Neural cell (in vitro differentiated cells): ENCODE data around the gene NTN3.

Experiments
- CTCF ChIP-seq: fragments of 450-650 bp; IDR thresholded peaks from 2 replicates; pipeline ENCODE4 v1.5.1; 2014; ENCODE audit warnings: antibody characterized with exemption, mild to moderate bottlenecking, moderate library complexity; ENCODE audit not compliant: poor library complexity, severe bottlenecking
- EP300 ChIP-seq: fragments of 450-650 bp; conservative IDR thresholded peaks from 2 replicates; pipeline ENCODE4 v1.6.1; 2014; ENCODE audit warnings: antibody characterized with exemption, mild to moderate bottlenecking, moderate library complexity; ENCODE audit not compliant: poor library complexity, severe bottlenecking
- EZH2 ChIP-seq: fragments of 200-600, 300-800 bp; shearing (Covaris generic), sonication (generic); IDR thresholded peaks from 2 replicates; pipeline ENCODE4 v1.6.1; 2014; ENCODE audit warnings: antibody characterized with exemption, low read length, borderline replicate concordance, mild to moderate bottlenecking; ENCODE audit not compliant: insufficient read depth, poor library complexity, severe bottlenecking
- MXI1 ChIP-seq: fragments of 450-650 bp; conservative IDR thresholded peaks from 2 replicates; pipeline ENCODE4 v1.6.1; 2014; ENCODE audit warnings: antibody characterized with exemption, mild to moderate bottlenecking; ENCODE audit not compliant: poor library complexity, severe bottlenecking
- POLR2AphosphoS5 ChIP-seq: IDR thresholded peaks from 2 replicates; pipeline ENCODE4 v1.6.1; 2012
- RAD21 ChIP-seq: fragments of 450-650 bp; conservative IDR thresholded peaks from 2 replicates; pipeline ENCODE4 v1.6.1; 2014; ENCODE audit warnings: antibody characterized with exemption, mild to moderate bottlenecking, moderate library complexity
- REST ChIP-seq: IDR thresholded peaks from 2 replicates; pipeline ENCODE4 v1.6.1; 2012; ENCODE audit warnings: borderline replicate concordance
- SMC3 ChIP-seq: fragments of 450-650 bp; conservative IDR thresholded peaks from 2 replicates; pipeline ENCODE4 v1.6.1; 2014; ENCODE audit warnings: antibody characterized with exemption, mild to moderate bottlenecking, moderate library complexity; ENCODE audit not compliant: poor library complexity

- TF ChIP-seq CTCF (no peak), REST (no peak), MXI1 (no peak), EP300 (no peak), POLR2AphosphoS5 (no peak), EZH2 (no peak), RAD21 (no peak), SMC3 (no peak)
Observed at GRCh38 chr16:2464333-2464732, 6.8 kb upstream of the NTN3 start.
